HG02973 (cell line): ENCODE measurements around the gene DDAH1.
"Not testable (repeated sequence)": the region's sequence is repeated elsewhere in the genome, so short reads cannot be mapped to it uniquely, and the experiment has no call there.

Experiments used
- ATAC-seq: cut with Tn5 transposase; IDR thresholded peaks from one replicate; pipeline ENCODE4 v1.9.1; 2021; ENCODE audit warnings: moderate library complexity; ENCODE audit not compliant: unreplicated experiment

Gene DDAH1

GRCh38 chr1:85465099-85465785 is at the start of gene DDAH1:
DDAH1 (minus strand) TSS chr1:85465159; CDS start chr1:85465045, 114 bp downstream.
- no peak for ATAC-seq

DNA sequence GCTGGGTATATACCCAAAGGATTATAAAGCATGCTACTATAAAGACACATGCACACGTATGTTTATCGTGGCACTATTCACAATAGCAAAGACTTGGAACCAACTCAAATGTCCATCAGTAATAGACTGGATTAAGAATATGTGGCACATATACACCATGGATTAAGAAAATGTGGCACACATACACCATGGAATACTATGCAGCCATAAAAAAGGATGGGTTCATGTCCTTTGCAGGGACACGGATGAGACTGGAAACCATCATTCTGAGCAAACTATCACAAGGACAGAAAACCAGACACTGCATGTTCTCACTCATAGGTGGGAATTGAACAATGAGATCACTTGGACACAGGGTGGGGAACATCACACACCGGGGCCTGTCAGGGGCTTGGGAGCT is 49.0 kb upstream of the DDAH1 start:
- ATAC-seq: not testable (repeated sequence)

- no peak for ATAC-seq
These were observed 39.5 kb upstream of the DDAH1 start for GRCh38 chr1:85504417-85504816.

GRCh38 chr1:85502625-85503083 is 37.7 kb upstream of the DDAH1 start:
- ATAC-seq: no peak

DNA sequence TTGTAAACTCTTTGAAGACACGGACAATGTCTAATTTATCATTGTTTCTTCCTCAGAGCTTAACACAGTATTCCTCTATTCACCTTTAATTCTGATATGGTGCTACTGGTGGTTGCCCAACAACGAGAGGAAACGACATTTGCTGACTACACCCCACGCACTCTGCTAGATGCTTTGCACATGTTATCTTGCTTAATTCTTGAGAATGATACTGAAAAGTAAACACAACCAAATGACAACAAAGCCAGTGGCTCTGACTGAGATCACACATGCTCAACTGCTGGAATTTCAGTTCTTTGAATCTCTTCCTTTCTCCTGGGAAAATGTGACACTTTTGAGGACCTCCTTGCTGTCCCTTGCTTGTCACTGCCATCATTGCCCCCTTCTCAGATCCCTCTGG is 37.2 kb upstream of the DDAH1 start:
- ATAC-seq: no peak

DNA sequence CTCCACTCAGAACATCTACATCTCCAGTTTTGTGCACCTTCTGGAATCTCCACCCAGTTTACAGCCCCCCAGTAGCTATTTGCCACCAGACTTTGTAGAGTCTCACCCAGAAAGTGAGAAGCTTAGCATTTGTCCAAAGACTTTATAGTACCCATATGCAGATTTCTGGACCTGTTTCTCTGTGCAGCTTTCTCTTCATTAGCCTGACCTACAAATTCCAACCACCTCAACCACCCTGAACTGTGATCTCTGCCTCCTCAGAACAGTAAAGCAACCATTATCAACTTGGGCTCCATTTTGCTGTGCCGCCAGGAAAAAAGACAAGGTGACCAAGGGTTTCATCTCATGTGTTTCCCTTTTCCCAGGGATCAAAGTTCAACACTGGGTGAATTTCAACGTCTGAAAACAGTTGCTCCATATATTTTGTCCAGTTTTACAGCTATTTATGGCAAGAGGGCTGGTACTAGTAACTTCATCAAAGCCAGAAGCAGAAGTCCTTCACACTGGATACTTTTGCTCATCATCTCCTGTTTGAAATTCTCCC is 36.5 kb upstream of the DDAH1 start:
- ATAC-seq: no peak

- ATAC-seq: no peak
These were observed 32.1 kb upstream of the DDAH1 start for GRCh38 chr1:85496941-85497582.

- ATAC-seq: no peak
These were observed 30.6 kb upstream of the DDAH1 start for GRCh38 chr1:85495556-85495955.

GRCh38 chr1:85494904-85495266 is 29.9 kb upstream of the DDAH1 start:
- no peak for ATAC-seq

GRCh38 chr1:85494074-85494903 is 29.3 kb upstream of the DDAH1 start:
- no peak for ATAC-seq

DNA sequence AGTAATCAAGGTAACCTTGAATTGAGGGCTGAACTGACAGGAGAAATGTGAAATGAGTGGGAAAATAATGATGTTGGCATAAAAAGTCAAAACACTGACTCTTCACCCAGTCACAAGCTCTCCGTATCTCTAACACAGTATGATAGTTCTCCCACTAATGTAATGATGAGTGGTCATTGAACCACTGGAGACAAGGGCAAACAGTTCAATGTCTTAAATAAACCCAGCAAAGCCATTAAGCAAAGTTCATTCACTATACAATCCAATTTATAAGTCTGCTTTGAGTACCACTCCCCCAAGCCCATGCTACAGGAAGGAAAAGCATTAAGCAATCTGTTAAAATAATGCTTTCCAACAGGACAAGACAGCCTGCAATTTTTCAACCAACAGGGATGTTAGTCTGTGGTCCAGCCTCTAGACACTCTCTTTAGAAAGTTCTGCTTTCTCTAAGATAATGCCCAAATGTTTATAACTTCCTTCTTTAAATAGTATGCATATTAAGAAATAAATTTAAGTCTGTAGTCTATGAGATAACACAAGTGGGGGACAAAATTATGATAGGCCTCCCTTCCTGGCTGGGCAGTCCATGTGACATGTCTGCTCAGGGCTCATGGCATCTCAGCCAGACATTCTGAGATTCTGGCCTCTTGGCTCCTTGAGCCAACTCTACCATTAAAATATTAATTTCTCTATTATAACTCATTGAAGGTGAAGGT is 25.5 kb upstream of the DDAH1 start:
- no peak for ATAC-seq

DNA sequence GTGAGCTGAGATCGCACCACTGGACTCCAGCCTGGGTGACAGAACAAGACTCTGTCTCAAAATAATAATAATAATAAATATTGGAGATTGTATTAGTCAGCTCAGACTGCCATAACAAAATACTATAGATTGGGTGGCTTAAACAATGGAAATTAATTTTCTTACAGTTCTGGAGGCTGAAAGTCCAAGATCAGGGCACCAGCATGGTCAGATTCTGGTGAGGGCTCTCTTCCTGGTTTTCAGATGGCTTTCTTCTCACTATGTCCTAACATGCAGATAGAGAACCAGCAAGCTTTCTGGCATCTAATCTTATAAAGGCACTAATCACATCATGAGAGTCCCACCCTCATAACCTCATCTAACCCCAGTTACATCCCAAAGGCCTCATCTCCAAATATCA is 23.2 kb upstream of the DDAH1 start:
- no peak for ATAC-seq

- no peak for ATAC-seq
These were observed 20.6 kb upstream of the DDAH1 start for GRCh38 chr1:85485516-85485915.

DNA sequence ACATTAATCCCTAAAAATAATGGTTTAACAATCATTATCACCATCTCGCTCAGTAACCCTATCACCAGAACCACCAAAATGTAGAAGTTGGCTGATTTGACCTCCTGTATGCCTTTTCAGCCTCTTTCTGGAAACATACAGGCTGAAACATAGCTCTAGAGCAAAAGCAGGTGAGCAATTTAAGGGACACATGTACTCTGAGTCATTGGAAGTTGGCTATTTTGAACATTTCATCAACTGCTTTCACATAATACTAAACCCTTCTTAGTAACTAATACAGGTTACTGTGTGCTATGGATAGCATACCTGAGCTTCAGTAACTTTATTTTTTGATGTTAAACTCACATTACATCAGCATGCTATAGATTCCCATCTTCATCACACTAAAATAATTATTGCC is 19.8 kb upstream of the DDAH1 start:
- no peak for ATAC-seq

GRCh38 chr1:85484264-85484663 is 19.3 kb upstream of the DDAH1 start:
- no peak for ATAC-seq

DNA sequence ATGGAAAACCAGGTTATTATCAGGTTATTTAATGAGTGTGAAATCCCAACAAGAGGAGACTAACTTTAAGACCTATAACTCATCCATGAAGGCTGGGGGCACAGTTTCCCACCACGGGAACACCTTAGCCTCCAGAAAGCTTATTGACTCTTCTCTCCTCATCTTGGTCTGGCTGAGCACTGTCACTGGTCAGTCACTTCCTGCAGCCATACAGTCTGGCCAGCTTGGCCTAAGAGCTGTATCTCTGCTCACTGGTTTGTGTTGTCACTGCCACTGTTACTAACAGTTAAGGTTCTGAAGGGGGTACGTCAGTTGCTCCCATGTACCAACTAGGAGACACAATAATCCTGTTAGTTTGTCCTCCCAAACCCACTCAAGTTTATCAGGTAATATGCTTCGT is 16.7 kb upstream of the DDAH1 start:
- no peak for ATAC-seq

DNA sequence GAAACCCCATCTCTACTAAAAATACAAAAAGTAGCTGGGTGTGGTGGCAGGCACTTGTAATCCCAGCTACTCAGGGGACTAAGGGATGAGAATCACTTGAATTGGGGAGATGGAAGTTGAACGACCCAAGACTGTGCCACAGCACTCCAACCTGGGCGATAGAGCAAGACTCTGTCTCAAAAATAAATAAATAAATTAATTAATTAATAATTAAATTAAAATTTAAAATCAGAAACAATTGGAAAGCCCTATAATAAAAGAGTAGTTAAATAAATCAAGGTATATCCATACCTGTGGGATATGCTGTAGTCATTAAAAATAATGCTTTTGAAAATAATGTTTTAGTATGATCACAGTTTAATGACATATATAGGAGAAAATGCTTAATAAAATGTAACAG is 15.6 kb upstream of the DDAH1 start:
- ATAC-seq: no peak

GRCh38 chr1:85479491-85479890 is 14.5 kb upstream of the DDAH1 start:
- no peak for ATAC-seq

DNA sequence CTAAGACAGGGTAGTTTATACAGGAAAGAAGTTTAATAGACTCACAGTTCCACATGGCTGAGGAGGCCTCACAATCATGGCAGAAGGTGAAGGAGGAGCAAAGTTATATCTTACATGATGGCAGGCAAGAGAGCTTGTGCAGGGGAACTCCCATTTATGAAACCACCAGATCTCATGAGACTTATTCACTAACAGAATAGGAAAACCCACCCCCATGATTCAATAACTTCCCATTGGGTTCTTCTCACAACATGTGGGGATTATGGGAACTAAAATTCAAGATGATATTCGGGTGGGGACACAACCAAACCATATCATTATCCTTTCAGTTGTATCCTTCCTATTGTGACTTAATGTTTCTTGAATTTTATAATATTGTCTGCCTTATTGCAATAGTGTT is 13.4 kb upstream of the DDAH1 start:
- no peak for ATAC-seq

GRCh38 chr1:85475055-85475454 is 10.1 kb upstream of the DDAH1 start:
- no peak for ATAC-seq

GRCh38 chr1:85473390-85473789 is 8.4 kb upstream of the DDAH1 start:
- ATAC-seq: no peak
